CD14-positive monocyte (primary cell): ENCODE measurements around the gene ARHGEF19. TPM values are rescaled to one million over a fixed set of nuclear protein-coding genes. Genes with fewer than 3 reads are reported as not detected.

Experiments used
- DNase-seq, 3 donors: peaks; one replicate each; pipeline ENCODE4 v3.0.0-alpha.2; 2011 to 2022
- H2AFZ ChIP-seq: 2 replicates; pipeline ENCODE4 v1.6.0; 2012; ENCODE audit warnings: mild to moderate bottlenecking, low read depth, low read length, inconsistent platforms; ENCODE audit not compliant: insufficient read depth, poor library complexity, severe bottlenecking
- H3K27ac ChIP-seq, 2 donors: 1 replicate in 1 of 2; 2 replicates in 1 of 2; pipeline ENCODE4 v1.5.1; 2012 to 2013; ENCODE audit warnings: low read length in 2 of 2, control low read depth in 1 of 2, inconsistent platforms in 1 of 2, low read depth in 1 of 2, mild to moderate bottlenecking in 1 of 2
- H3K27me3 ChIP-seq, 2 donors: one replicate each; pipeline versions ENCODE4 v1.6.0 to v1.6.1; 2011 to 2013; ENCODE audit warnings: low read length in 2 of 2; ENCODE audit not compliant: control insufficient read depth in 2 of 2, insufficient read depth in 2 of 2
- H3K36me3 ChIP-seq, 2 donors: replicated peaks in 1 of 2; 1 replicate in 1 of 2; 2 replicates in 1 of 2; pipeline versions ENCODE4 v1.5.1 to v1.6.1; 2012 to 2013; ENCODE audit warnings: low read length in 2 of 2, control low read depth in 1 of 2, inconsistent platforms in 1 of 2, mild to moderate bottlenecking in 1 of 2; ENCODE audit not compliant: insufficient read depth in 2 of 2, control insufficient read depth in 1 of 2
- H3K4me1 ChIP-seq, 2 donors: 1 replicate in 1 of 2; 2 replicates in 1 of 2; pipeline versions ENCODE4 v1.5.1 to v1.6.1; 2012 to 2013; ENCODE audit warnings: low read length in 2 of 2, control low read depth in 1 of 2, inconsistent platforms in 1 of 2, mild to moderate bottlenecking in 1 of 2, moderate library complexity in 1 of 2; ENCODE audit not compliant: insufficient read depth in 2 of 2, control insufficient read depth in 1 of 2
- H3K4me2 ChIP-seq: replicated peaks from 2 replicates; pipeline ENCODE3; 2012; ENCODE audit warnings: low read length, moderate library complexity, mild to moderate bottlenecking; ENCODE audit not compliant: poor library complexity, severe bottlenecking; ENCODE audit errors: extremely low read depth
- H3K4me3 ChIP-seq, 3 experiments: fragments of 200-600 bp in 1 of 3; sonication (generic) in 1 of 3; replicated peaks in 1 of 3; 1 replicate in 2 of 3; 2 replicates in 1 of 3; pipeline ENCODE4 v1.5.1; 2011 to 2013; ENCODE audit warnings: low read length in 3 of 3, mild to moderate bottlenecking in 3 of 3, control low read depth in 2 of 3, low read depth in 2 of 3, inconsistent platforms in 1 of 3, moderate library complexity in 1 of 3
- H3K79me2 ChIP-seq: 2 replicates; pipeline ENCODE4 v1.6.0; 2012; ENCODE audit warnings: mild to moderate bottlenecking, control low read depth, inconsistent platforms, low read length, moderate library complexity; ENCODE audit not compliant: insufficient read depth
- H3K9ac ChIP-seq: 2 replicates; pipeline ENCODE4 v1.6.0; 2017; ENCODE audit warnings: low read length, mild to moderate bottlenecking; ENCODE audit not compliant: insufficient read depth, poor library complexity, severe bottlenecking
- H3K9me3 ChIP-seq, 2 donors: replicated peaks in 1 of 2; 1 replicate in 1 of 2; 2 replicates in 1 of 2; pipeline versions ENCODE4 v1.5.1 to v1.6.1; 2012 to 2013; ENCODE audit warnings: low read length in 2 of 2, control low read depth in 1 of 2; ENCODE audit not compliant: control insufficient read depth in 1 of 2, insufficient read depth in 1 of 2
- H4K20me1 ChIP-seq: 2 replicates; pipeline ENCODE4 v1.6.0; 2012; ENCODE audit warnings: mild to moderate bottlenecking, low read length, control low read depth, moderate library complexity; ENCODE audit not compliant: insufficient read depth
- H3K27ac Mint-ChIP-seq, 7 donors: one replicate each; pipeline ENCODE4 v1.8.0; 2020; ENCODE audit warnings: mild to moderate bottlenecking in 7 of 7, mixed read lengths in 7 of 7, moderate library complexity in 6 of 7, inconsistent platforms in 2 of 7
- H3K27me3 Mint-ChIP-seq, 3 donors: one replicate each; pipeline ENCODE4 v1.8.0; 2021 to 2022; ENCODE audit warnings: low read depth in 3 of 3, mild to moderate bottlenecking in 3 of 3, mixed read lengths in 3 of 3, moderate library complexity in 3 of 3, inconsistent platforms in 1 of 3
- H3K36me3 Mint-ChIP-seq, 2 donors: one replicate each; pipeline ENCODE4 v1.8.0; 2020; ENCODE audit warnings: mixed read lengths in 2 of 2, inconsistent platforms in 1 of 2, mild to moderate bottlenecking in 1 of 2
- H3K4me1 Mint-ChIP-seq: one replicate; pipeline ENCODE4 v1.8.0; 2020; ENCODE audit warnings: mild to moderate bottlenecking, mixed read lengths
- H3K4me3 Mint-ChIP-seq, 2 donors: one replicate each; pipeline ENCODE4 v1.8.0; 2020; ENCODE audit warnings: mild to moderate bottlenecking in 2 of 2, mixed read lengths in 2 of 2, moderate library complexity in 1 of 2
- H3K9me3 Mint-ChIP-seq, 7 donors: one replicate each; pipeline ENCODE4 v1.8.0; 2020 to 2022; ENCODE audit warnings: mixed read lengths in 7 of 7, mild to moderate bottlenecking in 6 of 7, moderate library complexity in 6 of 7, inconsistent platforms in 2 of 7
- WGBS: methylation state at CpG from one replicate; pipeline ENCODE4 v1.1.5; 2013; ENCODE audit warnings: missing lambda C conversion rate; ENCODE audit not compliant: insufficient coverage; 5-methylcytosine and 5-hydroxymethylcytosine counted together
- intact Hi-C, 2 donors: fragments of 100-400 bp; cut with micrococcal nuclease; formaldehyde crosslinking; loops; one replicate each; pipeline versions ENCODE4 v1.15.0 to v1.15.1; 2023
- polyA plus RNA-seq, 3 donors: library from polyadenylated mRNA; depleted of rRNA in 1 of 3; unstranded in 2 of 3; stranded (reverse) in 1 of 3; fragments of 300-500 nt in 2 of 3; fragments of >200 nt in 1 of 3; fragmentation: Illumina TruSeq in 2 of 3; gene quantifications; 1 replicate in 2 of 3; 2 replicates in 1 of 3; pipeline ENCODE4 v1.2.3, GENCODE V29; 2012 to 2021
- TF ChIP-seq, protein P1 (sequence below): fragments of 200-600 bp; IDR thresholded peaks from one replicate; pipeline ENCODE4 v1.8.0; 2022; ENCODE audit warnings: antibody characterized with exemption, mild to moderate bottlenecking

Gene ARHGEF19
- polyA plus RNA-seq, 3 donors = 2.2 to 7.9 (median 2.3) TPM

DNA sequence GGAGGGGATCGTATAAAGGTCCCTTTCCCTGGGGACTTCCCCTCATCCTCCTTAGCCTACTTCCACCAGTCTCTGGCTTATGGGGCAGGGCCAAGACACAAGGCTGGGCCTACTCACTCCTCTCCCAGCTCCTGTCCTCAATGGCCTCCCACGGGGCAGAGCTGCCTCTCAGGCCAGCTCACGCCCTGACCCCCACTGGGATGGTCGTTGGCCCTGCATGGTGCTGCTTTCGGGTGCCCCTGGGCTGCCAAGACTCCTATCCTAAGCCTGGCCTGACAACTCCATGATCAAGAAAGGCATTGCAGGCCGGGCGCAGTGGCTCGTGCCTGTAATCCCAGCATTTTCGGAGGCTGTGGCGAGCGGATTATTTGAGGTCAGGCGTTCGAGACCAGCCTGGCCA is 18.3 kb upstream of the ARHGEF19 start:
- Mint-ChIP-seq H3K9me3 (peaks cover 6 to 26% (median 18%) of the 10 kb centered on the region in 7 donors), H3K4me3 (no peak overlapping the region), H3K4me1 (peaks cover 22% of the 10 kb centered on the region), H3K27ac (no peak overlapping the region), H3K27me3 (peaks cover 34 to 40% (median 38%) of the 10 kb centered on the region in 3 donors), H3K36me3 (peaks cover 7 to 10% of the 10 kb centered on the region in 2 donors)
- no peak overlapping the region for H3K4me2 ChIP-seq
- H3K27ac ChIP-seq = no peak overlapping the region
- H3K79me2 ChIP-seq = no peaks in the 10 kb centered on the region
- H3K9me3 ChIP-seq = peaks cover 19 to 22% of the 10 kb centered on the region in 2 donors
- H3K27me3 ChIP-seq = peaks cover 18 to 41% of the 10 kb centered on the region in 2 donors
- H3K4me3 ChIP-seq = no peak overlapping the region
- no peak overlapping the region for H3K9ac ChIP-seq
- H3K4me1 ChIP-seq = peaks cover 15 to 18% of the 10 kb centered on the region in 2 donors
- no peak for DNase-seq
- no peaks in the 10 kb centered on the region for H4K20me1 ChIP-seq
- intact Hi-C loops = no loop called here
- TF ChIP-seq, protein P1, sequence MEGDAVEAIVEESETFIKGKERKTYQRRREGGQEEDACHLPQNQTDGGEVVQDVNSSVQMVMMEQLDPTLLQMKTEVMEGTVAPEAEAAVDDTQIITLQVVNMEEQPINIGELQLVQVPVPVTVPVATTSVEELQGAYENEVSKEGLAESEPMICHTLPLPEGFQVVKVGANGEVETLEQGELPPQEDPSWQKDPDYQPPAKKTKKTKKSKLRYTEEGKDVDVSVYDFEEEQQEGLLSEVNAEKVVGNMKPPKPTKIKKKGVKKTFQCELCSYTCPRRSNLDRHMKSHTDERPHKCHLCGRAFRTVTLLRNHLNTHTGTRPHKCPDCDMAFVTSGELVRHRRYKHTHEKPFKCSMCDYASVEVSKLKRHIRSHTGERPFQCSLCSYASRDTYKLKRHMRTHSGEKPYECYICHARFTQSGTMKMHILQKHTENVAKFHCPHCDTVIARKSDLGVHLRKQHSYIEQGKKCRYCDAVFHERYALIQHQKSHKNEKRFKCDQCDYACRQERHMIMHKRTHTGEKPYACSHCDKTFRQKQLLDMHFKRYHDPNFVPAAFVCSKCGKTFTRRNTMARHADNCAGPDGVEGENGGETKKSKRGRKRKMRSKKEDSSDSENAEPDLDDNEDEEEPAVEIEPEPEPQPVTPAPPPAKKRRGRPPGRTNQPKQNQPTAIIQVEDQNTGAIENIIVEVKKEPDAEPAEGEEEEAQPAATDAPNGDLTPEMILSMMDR = no peak
- no peaks in the 10 kb centered on the region for H3K36me3 ChIP-seq
- WGBS = 92% methylated on average over 9 of the region's 13 CpGs
- H2AFZ ChIP-seq = no peak overlapping the region

DNA sequence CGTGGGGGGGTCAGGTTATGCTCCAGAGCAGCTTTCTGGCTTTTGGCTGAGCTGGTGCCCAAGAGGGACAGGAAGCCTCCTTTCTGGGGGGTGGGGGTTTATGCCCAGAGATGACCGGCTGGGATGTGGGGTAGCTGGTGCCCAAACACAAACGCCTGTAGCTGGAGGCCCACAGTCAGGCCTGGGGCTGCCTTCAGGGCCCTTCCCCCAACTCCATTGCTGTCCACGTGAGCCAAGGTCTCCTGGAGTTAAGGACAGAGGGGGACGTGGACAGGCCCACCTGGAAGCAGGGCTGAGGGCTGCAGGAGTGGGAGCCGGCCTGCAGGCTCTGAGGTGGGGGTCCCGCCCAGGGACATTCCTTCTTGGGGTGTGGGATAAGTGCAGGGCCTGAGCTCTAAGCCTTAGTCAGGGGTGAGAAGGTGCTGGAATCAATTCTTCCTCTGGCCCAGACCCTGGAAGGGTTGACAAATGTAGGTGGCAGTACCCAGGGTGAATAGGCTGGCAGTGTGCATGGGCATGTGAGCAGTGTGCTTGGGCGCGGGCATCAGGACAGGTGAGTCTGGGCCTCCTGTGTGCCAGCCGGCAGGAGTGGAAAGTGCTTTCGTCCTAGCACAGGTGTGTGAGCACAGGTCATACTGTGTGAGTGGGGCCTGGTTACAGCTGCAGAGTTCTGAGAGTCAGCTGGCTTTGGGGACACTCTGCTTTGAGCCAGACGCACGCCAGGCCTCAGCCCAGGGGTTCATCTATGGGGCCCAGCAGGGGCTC is 17.7 kb upstream of the ARHGEF19 start:
- H3K4me3 ChIP-seq = no peak overlapping the region
- no peaks in the 10 kb centered on the region for H3K36me3 ChIP-seq
- H2AFZ ChIP-seq = no peak overlapping the region
- no peak overlapping the region for H3K27ac ChIP-seq
- H4K20me1 ChIP-seq = no peaks in the 10 kb centered on the region
- no peaks in the 10 kb centered on the region for H3K79me2 ChIP-seq
- Mint-ChIP-seq H3K4me3 (no peak overlapping the region), H3K27me3 (peaks cover 38 to 46% (median 38%) of the 10 kb centered on the region in 3 donors), H3K27ac (no peak overlapping the region), H3K4me1 (peaks cover 22% of the 10 kb centered on the region), H3K36me3 (peaks cover 7 to 10% of the 10 kb centered on the region in 2 donors), H3K9me3 (peaks cover 6 to 26% (median 18%) of the 10 kb centered on the region in 7 donors)
- TF ChIP-seq, protein P1 = no peak
- intact Hi-C loops = no loop called here
- H3K27me3 ChIP-seq = peaks cover 18 to 46% of the 10 kb centered on the region in 2 donors
- no peak overlapping the region for H3K4me2 ChIP-seq
- WGBS = 98% methylated on average over 9 of the region's 13 CpGs
- no peak overlapping the region for H3K9ac ChIP-seq
- no peak for DNase-seq
- peaks cover 19 to 22% of the 10 kb centered on the region in 2 donors for H3K9me3 ChIP-seq
- H3K4me1 ChIP-seq = peaks cover 15 to 18% of the 10 kb centered on the region in 2 donors
